CD4-positive, alpha-beta T cell treated with Interleukin-2 at 100 ng/mL for 4 hours (primary cell): ENCODE measurements around the gene ARID1A.

Source experiments
- DNase-seq: peaks from one replicate; pipeline ENCODE4 v3.0.0-alpha.2; 2020; ENCODE audit warnings: low spot score

ARID1A gene

DNA sequence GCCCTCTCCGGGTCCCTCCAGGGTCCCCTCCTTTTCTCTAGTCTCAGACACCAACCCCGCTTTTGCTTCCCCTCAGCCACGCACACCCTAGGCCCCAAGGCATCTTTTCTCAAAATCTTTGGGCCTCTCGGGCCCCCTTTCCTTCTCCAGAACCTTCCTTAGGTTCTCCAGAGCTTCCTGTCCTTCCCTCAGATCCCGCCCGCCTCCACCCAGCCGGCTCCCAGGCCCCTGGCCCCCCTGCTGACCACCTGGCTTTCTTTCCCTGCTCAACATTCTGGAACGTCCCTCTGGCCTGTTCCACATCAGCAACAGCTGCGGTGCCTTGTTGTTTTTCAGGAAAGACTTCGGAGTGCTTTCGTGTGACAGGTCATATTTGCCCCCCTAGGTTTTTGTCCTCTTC lies 131.8 kb downstream of the ARID1A start:
- no peak for DNase-seq

DNA sequence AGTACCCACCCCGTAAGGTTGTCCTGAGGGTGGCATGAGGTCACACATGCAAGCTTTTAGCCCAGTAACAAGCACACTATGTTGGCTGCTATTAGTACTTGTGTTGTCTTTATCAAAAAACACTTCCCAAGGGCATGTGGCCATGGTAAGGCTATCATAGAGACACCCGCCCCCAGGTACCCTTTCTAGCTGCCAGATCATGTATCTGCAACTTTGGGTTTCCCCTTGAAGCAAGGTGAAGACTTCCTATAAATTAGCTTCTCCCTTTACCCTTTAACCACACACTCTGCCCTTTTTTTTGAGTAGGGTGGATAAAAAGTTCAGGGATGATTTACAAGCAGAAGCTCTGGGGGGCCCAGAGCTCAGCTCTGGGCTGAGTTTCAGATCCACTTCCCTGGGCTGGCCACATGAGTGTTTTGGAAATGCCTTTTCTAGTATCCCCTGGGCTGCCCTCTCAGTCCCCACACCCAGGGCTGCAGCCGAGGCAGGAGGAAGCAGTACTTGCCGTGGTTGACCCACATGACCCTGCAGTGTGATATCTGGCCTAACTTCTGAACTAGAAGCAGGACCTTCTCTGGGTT lies 132.7 kb downstream of the ARID1A start:
- peak; percentile 37 for DNase-seq

- DNase-seq = no peak
These were observed 133.5 kb downstream of the ARID1A start for GRCh38 chr1:26829184-26829911.

GRCh38 chr1:26831059-26831458 lies 135.2 kb downstream of the ARID1A start:
- no peak for DNase-seq
